Measurements from ENCODE around the gene ACSS3.

The ACSS3 gene

DNA sequence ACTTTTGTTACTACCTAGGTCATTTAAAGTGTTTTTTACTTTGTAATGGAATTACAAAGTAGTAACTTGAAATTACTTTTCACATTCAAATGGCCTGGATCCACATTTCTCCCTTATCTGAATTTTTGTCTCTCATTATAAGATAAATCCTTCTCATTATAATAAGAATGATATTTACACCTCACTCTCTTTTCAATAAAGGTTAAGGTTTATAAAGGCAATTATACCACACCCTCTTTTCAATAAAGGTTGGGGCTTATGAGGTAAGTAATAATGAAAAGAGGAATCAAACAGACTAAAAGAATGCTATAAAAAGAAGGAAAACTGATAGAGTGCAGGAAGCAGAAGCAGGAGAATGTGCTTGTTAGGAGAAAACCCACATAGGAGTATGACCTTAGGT is 210.8 kb downstream of the ACSS3 start:
- intact Hi-C loops (cut with DNase I; ENCODE audit: low total_unique reads) = no loop called here
- no peaks in the 10 kb centered on the region for H3K9me3 ChIP-seq
- H3K4me3 ChIP-seq = no peak overlapping the region
- no peaks in the 10 kb centered on the region for H3K4me1 ChIP-seq
- H3K36me3 ChIP-seq = peaks cover 0 to 1% (median 0%) of the 10 kb centered on the region in 3 donors
- H3K27me3 ChIP-seq = no peaks in the 10 kb centered on the region
- no peak for DNase-seq
- TF ChIP-seq, protein P1, sequence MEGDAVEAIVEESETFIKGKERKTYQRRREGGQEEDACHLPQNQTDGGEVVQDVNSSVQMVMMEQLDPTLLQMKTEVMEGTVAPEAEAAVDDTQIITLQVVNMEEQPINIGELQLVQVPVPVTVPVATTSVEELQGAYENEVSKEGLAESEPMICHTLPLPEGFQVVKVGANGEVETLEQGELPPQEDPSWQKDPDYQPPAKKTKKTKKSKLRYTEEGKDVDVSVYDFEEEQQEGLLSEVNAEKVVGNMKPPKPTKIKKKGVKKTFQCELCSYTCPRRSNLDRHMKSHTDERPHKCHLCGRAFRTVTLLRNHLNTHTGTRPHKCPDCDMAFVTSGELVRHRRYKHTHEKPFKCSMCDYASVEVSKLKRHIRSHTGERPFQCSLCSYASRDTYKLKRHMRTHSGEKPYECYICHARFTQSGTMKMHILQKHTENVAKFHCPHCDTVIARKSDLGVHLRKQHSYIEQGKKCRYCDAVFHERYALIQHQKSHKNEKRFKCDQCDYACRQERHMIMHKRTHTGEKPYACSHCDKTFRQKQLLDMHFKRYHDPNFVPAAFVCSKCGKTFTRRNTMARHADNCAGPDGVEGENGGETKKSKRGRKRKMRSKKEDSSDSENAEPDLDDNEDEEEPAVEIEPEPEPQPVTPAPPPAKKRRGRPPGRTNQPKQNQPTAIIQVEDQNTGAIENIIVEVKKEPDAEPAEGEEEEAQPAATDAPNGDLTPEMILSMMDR (IDR thresholded peaks at IDR 0.05) = no peak
- no peak overlapping the region for H3K27ac ChIP-seq

DNA sequence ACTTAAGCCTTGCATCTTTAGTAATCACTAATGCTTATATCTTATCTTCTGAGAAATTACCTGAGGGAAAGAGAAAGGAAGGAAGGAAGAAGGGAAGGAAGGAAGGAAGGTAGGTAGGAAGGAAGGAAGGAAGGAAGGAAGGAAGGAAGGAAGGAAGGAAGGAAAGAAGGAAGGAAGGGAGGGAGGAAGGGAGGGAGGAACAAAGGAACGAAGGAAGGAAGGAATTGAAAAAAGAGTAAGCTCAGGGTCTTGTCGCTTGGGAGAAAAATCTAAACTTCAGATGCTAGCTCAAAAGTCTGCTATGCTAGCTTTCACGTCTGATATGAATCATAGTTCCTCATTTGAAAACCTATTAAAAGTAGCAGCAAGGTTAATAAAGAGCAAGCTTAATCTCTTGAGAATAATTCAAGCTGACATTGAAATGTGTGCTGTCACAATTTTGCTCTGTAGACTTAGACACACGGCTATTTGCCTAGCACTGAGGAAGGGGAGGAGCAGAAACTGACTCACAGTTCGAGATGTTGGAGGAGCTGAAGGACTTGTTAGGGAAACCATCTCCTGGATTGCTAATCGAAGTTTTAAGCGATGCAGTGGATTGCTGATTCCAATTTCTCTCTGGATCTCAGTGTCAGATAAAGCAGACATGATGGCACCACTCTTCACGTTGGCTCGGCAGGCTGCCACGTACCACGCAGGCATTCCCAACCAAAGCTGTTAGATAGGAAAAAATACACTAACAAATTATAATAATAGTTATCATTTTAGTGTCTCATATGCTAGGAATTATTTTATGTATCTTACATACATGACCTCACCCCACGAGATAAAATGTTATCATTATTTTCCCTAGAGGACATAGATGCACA is 216.7 kb downstream of the ACSS3 start:
- no peak for DNase-seq
- no peak overlapping the region for H3K27ac ChIP-seq
- intact Hi-C loops (cut with DNase I; ENCODE audit: low total_unique reads) = no loop called here

DNA sequence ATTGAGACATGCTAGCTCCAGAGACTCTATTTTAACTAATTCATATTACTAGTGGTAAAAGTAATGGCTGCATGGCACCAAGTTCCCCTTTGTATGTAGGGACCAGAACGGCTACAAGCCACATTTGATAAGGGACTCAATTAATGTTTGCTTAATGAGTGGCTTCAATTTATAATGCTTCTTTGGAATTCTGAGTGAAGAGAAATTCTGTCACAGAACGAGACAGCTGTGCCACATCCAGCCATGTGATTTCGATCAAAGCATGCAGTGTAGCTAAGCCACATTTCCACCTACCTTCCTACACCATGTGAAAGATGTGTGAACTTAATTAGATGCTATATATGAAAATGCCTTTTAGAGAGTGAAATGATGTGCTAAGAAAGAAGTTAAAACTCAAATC is 217.4 kb downstream of the ACSS3 start:
- no peaks in the 10 kb centered on the region for H3K27me3 ChIP-seq
- DNase-seq = no peak
- H3K36me3 ChIP-seq = peaks cover 0 to 19% (median 0%) of the 10 kb centered on the region in 3 donors
- TF ChIP-seq, protein P1 (IDR thresholded peaks at IDR 0.05) = no peak
- H3K4me1 ChIP-seq = no peaks in the 10 kb centered on the region
- no peak overlapping the region for H3K4me3 ChIP-seq
- intact Hi-C loops (cut with DNase I; ENCODE audit: low total_unique reads) = no loop called here
- no peaks in the 10 kb centered on the region for H3K9me3 ChIP-seq
- no peak overlapping the region for H3K27ac ChIP-seq

More for the DNA sequence above, 216.7 kb downstream of the ACSS3 start:
- H3K4me1 ChIP-seq = no peaks in the 10 kb centered on the region
- no peaks in the 10 kb centered on the region for H3K27me3 ChIP-seq
- no peaks in the 10 kb centered on the region for H3K9me3 ChIP-seq
- H3K4me3 ChIP-seq = no peak overlapping the region
- TF ChIP-seq, protein P1 (IDR thresholded peaks at IDR 0.05) = no peak
- peaks cover 0 to 19% (median 0%) of the 10 kb centered on the region in 3 donors for H3K36me3 ChIP-seq

DNA sequence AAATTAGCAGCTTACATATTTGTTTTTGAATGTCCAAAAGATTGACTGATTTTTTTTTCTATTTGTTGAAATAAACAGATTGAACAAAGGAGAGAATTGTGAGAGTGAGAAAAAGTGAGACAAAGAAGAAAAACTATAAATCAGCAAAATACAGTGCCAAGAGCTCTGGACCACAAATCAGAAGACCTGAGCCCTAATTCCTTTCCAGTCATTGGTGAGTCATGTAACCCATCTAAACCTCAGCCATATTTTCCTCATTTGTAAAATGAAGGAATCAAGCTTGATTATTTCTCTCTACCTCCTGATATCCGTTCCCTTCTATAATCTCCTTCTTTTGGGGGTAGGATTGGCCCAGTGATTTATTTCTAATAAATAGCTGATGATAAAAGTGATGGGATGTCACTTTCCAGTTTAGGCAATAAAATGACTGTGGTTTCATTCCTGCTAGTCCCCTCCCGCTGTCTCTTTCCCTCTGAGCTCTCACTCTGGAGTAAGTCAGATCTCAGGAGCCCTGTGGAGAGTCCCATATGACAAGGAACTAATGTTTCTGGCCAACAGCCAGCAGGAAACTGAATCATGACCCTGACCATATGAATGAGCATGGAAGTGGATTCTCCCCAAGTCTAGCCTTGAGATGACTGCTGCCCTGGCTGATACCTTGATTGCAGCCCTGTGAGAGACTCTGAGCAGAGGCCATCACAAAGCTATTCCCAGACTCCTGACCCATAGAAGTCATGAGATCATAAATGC is 218.9 kb downstream of the ACSS3 start:
- Histone ChIP-seq H3K36me3 (peaks cover 0 to 19% (median 0%) of the 10 kb centered on the region in 3 donors), H3K27ac (no peak overlapping the region), H3K9me3 (no peaks in the 10 kb centered on the region), H3K27me3 (no peaks in the 10 kb centered on the region), H3K4me3 (no peak overlapping the region), H3K4me1 (no peaks in the 10 kb centered on the region)
- intact Hi-C loops (cut with DNase I; ENCODE audit: low total_unique reads) = no loop called here
- no peak for DNase-seq
- TF ChIP-seq, protein P1 (IDR thresholded peaks at IDR 0.05) = no peak

DNA sequence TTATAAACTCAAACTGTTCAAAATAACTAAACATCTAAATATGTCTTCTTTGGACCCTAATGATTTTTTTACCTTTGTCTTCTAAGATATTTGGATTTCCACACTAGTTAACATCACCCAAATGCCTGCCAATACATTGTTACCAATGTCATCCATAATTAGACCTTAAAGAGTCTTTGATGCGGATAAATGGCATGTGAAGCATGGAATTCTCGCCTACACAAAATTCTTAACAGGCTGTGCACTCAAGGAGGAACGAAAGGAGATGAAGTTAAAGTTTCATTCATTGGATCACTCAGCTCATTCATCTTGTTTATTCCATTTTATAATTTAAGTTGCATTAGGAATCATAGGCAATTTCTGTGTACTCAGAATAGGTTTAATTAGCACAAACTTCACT is 219.7 kb downstream of the ACSS3 start:
- H3K9me3 ChIP-seq = no peaks in the 10 kb centered on the region
- peaks cover 0 to 19% (median 0%) of the 10 kb centered on the region in 3 donors for H3K36me3 ChIP-seq
- intact Hi-C loops (cut with DNase I; ENCODE audit: low total_unique reads) = no loop called here
- TF ChIP-seq, protein P1 (IDR thresholded peaks at IDR 0.05) = no peak
- no peaks in the 10 kb centered on the region for H3K27me3 ChIP-seq
- no peak overlapping the region for H3K4me3 ChIP-seq
- H3K4me1 ChIP-seq = no peaks in the 10 kb centered on the region
- DNase-seq = no peak
- no peak overlapping the region for H3K27ac ChIP-seq

Data from tibial artery (tissue), 4 donors.